H1 (cell line): ENCODE results near the gene RALA. TPM values are rescaled to one million over a fixed set of nuclear protein-coding genes. Genes with fewer than 3 reads are reported as not detected.

ENCODE experiments used
- CTCF ChIA-PET: fragments of 300-600 bp; sonication (Branson Sonifier 250); formaldehyde crosslinking; loops from one replicate; lab custom pipeline; 2021; ENCODE audit not compliant: partially characterized antibody; lab: Charles Lee
- POLR2A ChIA-PET: fragments of 300-600 bp; sonication (Branson Sonifier 250); formaldehyde crosslinking; loops from one replicate; lab custom pipeline; 2021; ENCODE audit warnings: inconsistent platforms; ENCODE audit not compliant: partially characterized antibody; lab: Charles Lee
- DNase-seq, 2 experiments: peaks; one replicate each; pipeline versions ENCODE4 v3.0.0 to v3.0.0-alpha.2; 2010 to 2022; ENCODE audit warnings: low spot score in 2 of 2, low read depth in 1 of 2, mixed read lengths in 1 of 2
- FAIRE-seq: peaks from 2 replicates; lab custom pipeline; 2011; peaks lifted over from hg19 to GRCh38; lab: Jason Lieb, UNC
- H2AFZ ChIP-seq: 2 replicates; pipeline ENCODE4 v1.8.1; 2012; ENCODE audit warnings: low read length, inconsistent platforms
- H2AK5ac ChIP-seq: 2 replicates; pipeline ENCODE4 v1.6.1; 2013; ENCODE audit warnings: low read depth, low read length
- H2BK120ac ChIP-seq: replicated peaks from 2 replicates; pipeline ENCODE3; 2013; ENCODE audit warnings: low read depth, low read length, inconsistent platforms
- H2BK12ac ChIP-seq: 2 replicates; pipeline ENCODE4 v1.6.1; 2013; ENCODE audit warnings: low read depth, low read length
- H2BK15ac ChIP-seq: 2 replicates; pipeline ENCODE4 v1.6.1; 2013; ENCODE audit warnings: low read length
- H2BK20ac ChIP-seq: 2 replicates; pipeline ENCODE4 v1.6.1; 2013; ENCODE audit warnings: low read length
- H2BK5ac ChIP-seq: 2 replicates; pipeline ENCODE4 v1.6.1; 2013; ENCODE audit warnings: low read depth, low read length
- H3K14ac ChIP-seq: 2 replicates; pipeline ENCODE4 v1.6.1; 2013; ENCODE audit warnings: inconsistent platforms; ENCODE audit not compliant: insufficient read length
- H3K18ac ChIP-seq: 2 replicates; pipeline ENCODE4 v1.6.1; 2013; ENCODE audit warnings: low read length; ENCODE audit errors: extremely low read depth
- H3K23ac ChIP-seq: 2 replicates; pipeline ENCODE4 v1.6.1; 2013; ENCODE audit warnings: inconsistent platforms; ENCODE audit not compliant: insufficient read length
- H3K23me2 ChIP-seq: 2 replicates; pipeline ENCODE4 v1.6.1; 2013; ENCODE audit warnings: low read depth, low read length
- H3K27ac ChIP-seq: 2 replicates; pipeline ENCODE4 v1.6.1; 2011; ENCODE audit warnings: low read depth, low read length, inconsistent platforms
- H3K27me3 ChIP-seq, 4 experiments: replicated peaks in 1 of 4; 1 replicate in 1 of 4; 2 replicates in 3 of 4; pipeline versions ENCODE4 v1.6.1 to v1.8.1; 2011 to 2013; ENCODE audit warnings: low read length in 3 of 4, mild to moderate bottlenecking in 3 of 4, inconsistent platforms in 2 of 4, mixed read lengths in 2 of 4, moderate library complexity in 1 of 4; ENCODE audit not compliant: control insufficient read depth in 3 of 4, insufficient read depth in 3 of 4; ENCODE audit errors: extremely low read depth in 1 of 4
- H3K36me3 ChIP-seq, 4 experiments: 2 replicates each; pipeline versions ENCODE4 v1.6.1 to v1.8.1; 2011 to 2013; ENCODE audit warnings: mild to moderate bottlenecking in 4 of 4, low read length in 3 of 4, moderate library complexity in 2 of 4, control low read depth in 1 of 4, inconsistent platforms in 1 of 4; ENCODE audit not compliant: insufficient read depth in 4 of 4, control insufficient read depth in 2 of 4
- H3K4ac ChIP-seq: replicated peaks from 2 replicates; pipeline ENCODE3; 2013; ENCODE audit warnings: low read length, low read depth, mixed read lengths, inconsistent platforms; ENCODE audit not compliant: insufficient read length
- H3K4me1 ChIP-seq, 4 experiments: replicated peaks in 1 of 4; 1 replicate in 1 of 4; 2 replicates in 3 of 4; pipeline versions ENCODE4 v1.6.1 to v1.8.1; 2011 to 2013; ENCODE audit warnings: low read length in 3 of 4, inconsistent platforms in 2 of 4, mixed read lengths in 1 of 4; ENCODE audit not compliant: insufficient read depth in 4 of 4, control insufficient read depth in 3 of 4
- H3K4me2 ChIP-seq, 2 experiments: 2 replicates each; pipeline versions ENCODE4 v1.6.1 to v1.8.1; 2011 to 2013; ENCODE audit warnings: low read depth in 2 of 2, low read length in 2 of 2, control low read depth in 1 of 2, inconsistent platforms in 1 of 2, mild to moderate bottlenecking in 1 of 2; ENCODE audit not compliant: insufficient read depth in 1 of 2
- H3K4me3 ChIP-seq, 4 experiments: fragments of 200-600, 300-600 bp in 1 of 4; sonication (generic), shearing (Covaris generic), sonication (Bioruptor Twin) in 1 of 4; 2 replicates each; pipeline versions ENCODE4 v1.5.1 to v1.8.1; 2011 to 2016; ENCODE audit warnings: low read length in 4 of 4, low read depth in 3 of 4, control low read depth in 2 of 4, inconsistent platforms in 2 of 4, mild to moderate bottlenecking in 2 of 4, mixed read lengths in 1 of 4, moderate library complexity in 1 of 4; ENCODE audit not compliant: insufficient read depth in 2 of 4; ENCODE audit errors: extremely low read depth in 1 of 4
- H3K56ac ChIP-seq: replicated peaks from 2 replicates; pipeline ENCODE3; 2013; ENCODE audit warnings: low read depth, mild to moderate bottlenecking, mixed read lengths, low read length, inconsistent platforms; ENCODE audit not compliant: insufficient read length
- H3K79me1 ChIP-seq: 2 replicates; pipeline ENCODE4 v1.6.1; 2013; ENCODE audit warnings: low read depth, low read length, control low read depth
- H3K79me2 ChIP-seq, 2 experiments: 2 replicates each; pipeline versions ENCODE4 v1.6.1 to v1.8.1; 2012 to 2013; ENCODE audit warnings: low read length in 2 of 2, mild to moderate bottlenecking in 2 of 2, inconsistent platforms in 1 of 2; ENCODE audit not compliant: insufficient read depth in 2 of 2, control insufficient read depth in 1 of 2
- H3K9ac ChIP-seq, 4 experiments: replicated peaks in 1 of 4; 1 replicate in 1 of 4; 2 replicates in 3 of 4; pipeline versions ENCODE4 v1.6.1 to v1.8.1; 2011 to 2013; ENCODE audit warnings: low read depth in 3 of 4, low read length in 3 of 4, control low read depth in 2 of 4, mild to moderate bottlenecking in 2 of 4, moderate library complexity in 2 of 4, inconsistent platforms in 1 of 4; ENCODE audit errors: extremely low read depth in 1 of 4
- H3K9me3 ChIP-seq, 2 experiments: 2 replicates each; pipeline versions ENCODE4 v1.6.1 to v1.8.1; 2012 to 2013; ENCODE audit warnings: mild to moderate bottlenecking in 2 of 2, moderate library complexity in 2 of 2, control low read depth in 1 of 2, inconsistent platforms in 1 of 2, low read depth in 1 of 2, low read length in 1 of 2, mixed read lengths in 1 of 2; ENCODE audit not compliant: insufficient read depth in 2 of 2
- H4K20me1 ChIP-seq, 2 experiments: replicated peaks in 1 of 2; 2 replicates each; pipeline versions ENCODE3 to v1.8.1; 2011 to 2013; ENCODE audit warnings: inconsistent platforms in 2 of 2, low read length in 2 of 2, mild to moderate bottlenecking in 1 of 2; ENCODE audit not compliant: insufficient read depth in 2 of 2, control insufficient read depth in 1 of 2
- H4K5ac ChIP-seq: 2 replicates; pipeline ENCODE4 v1.6.1; 2013; ENCODE audit warnings: low read length, low read depth, mixed read lengths, inconsistent platforms; ENCODE audit not compliant: insufficient read length
- H4K8ac ChIP-seq: 2 replicates; pipeline ENCODE4 v1.8.0; 2013; ENCODE audit warnings: mild to moderate bottlenecking, moderate library complexity, low read length, inconsistent platforms; ENCODE audit not compliant: insufficient read depth; ENCODE audit errors: extremely low read depth
- H4K91ac ChIP-seq: replicated peaks from 2 replicates; pipeline ENCODE3; 2013; ENCODE audit warnings: low read length, mixed read lengths, inconsistent platforms; ENCODE audit not compliant: insufficient read length
- CEBPB ChIP-seq: IDR thresholded peaks from 2 replicates; pipeline ENCODE4 v1.6.1; 2012; ENCODE audit warnings: low read depth, low read length
- CHD1 ChIP-seq: IDR thresholded peaks from 2 replicates; pipeline ENCODE4 v1.6.1; 2012; ENCODE audit warnings: low read depth, low read length, improper control_type of control experiment
- MAFK ChIP-seq: IDR thresholded peaks from 2 replicates; pipeline ENCODE4 v1.6.1; 2012; ENCODE audit warnings: low read depth, mild to moderate bottlenecking, improper control_type of control experiment, low read length
- POLR2A ChIP-seq, 2 experiments: IDR thresholded peaks; 1 replicate in 1 of 2; 2 replicates in 1 of 2; pipeline ENCODE4 v1.6.1; 2011; ENCODE audit warnings: low read depth in 2 of 2, low read length in 2 of 2, mild to moderate bottlenecking in 2 of 2; ENCODE audit errors: control extremely low read depth in 1 of 2
- SAP30 ChIP-seq: fragments of 300-600 bp; sonication (generic); IDR thresholded peaks from 2 replicates; pipeline ENCODE4 v1.7.1; 2012; ENCODE audit warnings: low read length, moderate library complexity, mild to moderate bottlenecking, inconsistent platforms; ENCODE audit not compliant: insufficient read depth, insufficient replicate concordance
- SIRT6 ChIP-seq: IDR thresholded peaks from one replicate; pipeline ENCODE4 v1.7.1; 2012; ENCODE audit warnings: low read length, inconsistent platforms
- SP2 ChIP-seq: IDR thresholded peaks from 2 replicates; pipeline ENCODE4 v1.6.1; 2012; ENCODE audit warnings: mild to moderate bottlenecking, low read length, inconsistent platforms
- SP4 ChIP-seq: IDR thresholded peaks from 2 replicates; pipeline ENCODE4 v1.6.1; 2012; ENCODE audit warnings: low read length, inconsistent platforms
- SRF ChIP-seq: IDR thresholded peaks from 2 replicates; pipeline ENCODE4 v1.6.1; 2011; ENCODE audit warnings: mild to moderate bottlenecking, low read depth, low read length, moderate library complexity
- SUZ12 ChIP-seq: fragments of 200-600 bp; sonication (generic); IDR thresholded peaks from 2 replicates; pipeline ENCODE4 v1.6.1; 2012; ENCODE audit warnings: mild to moderate bottlenecking, inconsistent platforms, low read length, moderate library complexity, mixed read lengths
- WGBS, 2 experiments: shearing (Covaris generic) in 1 of 2; methylation state at CpG; one replicate each; pipeline versions ENCODE4 v1.1.6 to v1.1.7; 2013 to 2015; ENCODE audit warnings: low lambda C conversion rate in 2 of 2, mixed read lengths in 2 of 2, inconsistent platforms in 1 of 2, low coverage in 1 of 2, missing lambda C conversion rate in 1 of 2; ENCODE audit not compliant: insufficient replicate concordance in 2 of 2, insufficient coverage in 1 of 2, insufficient read length in 1 of 2; ENCODE audit errors: extremely low coverage in 1 of 2, missing lambda C conversion rate in 1 of 2; 5-methylcytosine and 5-hydroxymethylcytosine counted together
- polyA plus RNA-seq, 7 experiments: library from polyadenylated mRNA; depleted of rRNA in 3 of 7; stranded (reverse) in 5 of 7; unstranded in 2 of 7; fragments of >200 nt in 5 of 7; fragments of 200-250 nt in 2 of 7; gene quantifications; 1 replicate in 5 of 7; 2 replicates in 1 of 7; 4 replicates in 1 of 7; pipeline versions ENCODE4 v1.2.1 to v1.2.3, GENCODE V29; 2011 to 2013; ENCODE audit warnings: missing spikeins in 2 of 7, mixed read lengths in 2 of 7
- total RNA-seq: library from RNA; stranded (reverse); fragmentation: NEBNext Ultra II Directional; extraction: Animal tissue kit (Norgen Biotek cat#: 25700); gene quantifications from 2 replicates; pipeline ENCODE4 v1.2.1, GENCODE V29; 2021
- TF ChIP-seq, protein P1 (sequence below): IDR thresholded peaks from 2 replicates; pipeline ENCODE4 v1.6.1; 2011; ENCODE audit warnings: low read length, improper control_type of control experiment
- TF ChIP-seq, protein P2 (sequence below), 3 experiments: IDR thresholded peaks; 1 replicate in 2 of 3; 2 replicates in 1 of 3; pipeline versions ENCODE4 v1.5.1 to v1.6.1; 2011; ENCODE audit warnings: low read length in 3 of 3, mild to moderate bottlenecking in 3 of 3, inconsistent platforms in 2 of 3, low read depth in 1 of 3, moderate library complexity in 1 of 3; ENCODE audit not compliant: insufficient read depth in 1 of 3; ENCODE audit errors: control extremely low read depth in 1 of 3

The RALA gene
- total and polyA plus RNA-seq, 2 of the 8 experiments (the other 6 are each of a cell fraction or from before 2014, with no cell fraction given), result 24.1 to 72.8 TPM

DNA sequence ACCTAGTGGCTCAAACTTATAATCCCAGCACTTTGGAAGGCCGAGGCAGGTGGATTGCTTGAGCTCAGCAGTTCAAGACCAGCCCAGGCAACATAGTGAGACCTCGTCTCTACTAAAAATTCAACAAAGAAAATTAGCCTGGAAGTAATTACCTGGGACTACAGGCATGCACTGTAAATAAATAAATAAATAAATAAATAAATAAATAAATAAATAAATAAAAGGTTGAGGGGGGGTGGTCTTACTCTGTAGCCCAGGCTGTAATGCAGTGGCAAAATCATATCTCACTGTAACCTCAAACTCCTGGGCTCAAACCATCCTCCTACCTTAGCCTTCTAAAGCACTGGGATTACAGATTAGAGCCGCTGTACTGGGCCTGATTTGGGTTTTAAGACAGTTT, 50.5 kb downstream of the RALA start:
- Histone ChIP-seq H3K14ac (no peak overlapping the region), H3K36me3 (no peaks in the 10 kb centered on the region), H3K27ac (no peak overlapping the region), H3K4me2 (no peak overlapping the region), H3K23ac (no peak overlapping the region), H2BK20ac (no peak overlapping the region), H2BK120ac (no peak overlapping the region), H3K9ac (no peak overlapping the region), H3K4me3 (no peak overlapping the region), H3K79me1 (no peaks in the 10 kb centered on the region; the same call in 1 of the 2 replicates), H2AFZ (no peak overlapping the region), H3K18ac (no peak overlapping the region), H2BK15ac (no peak overlapping the region), H3K23me2 (no peaks in the 10 kb centered on the region), H3K9me3 (peaks cover 0 to 3% of the 10 kb centered on the region in 2 experiments; a peak in 1 of 4 replicates), H2AK5ac (no peak overlapping the region), H4K5ac (no peak overlapping the region), H3K56ac (no peak overlapping the region), H3K79me2 (peaks cover 0 to 48% of the 10 kb centered on the region in 2 experiments; a peak in 2 of 4 replicates), H4K8ac (no peak overlapping the region), H4K91ac (no peak overlapping the region), H2BK12ac (no peak overlapping the region), H3K27me3 (no peaks in the 10 kb centered on the region), H4K20me1 (no peaks in the 10 kb centered on the region), H3K4ac (no peak overlapping the region), H2BK5ac (no peak overlapping the region), H3K4me1 (no peaks in the 10 kb centered on the region)
- 98% methylated on average over 3 of the region's 3 CpGs; no CpG with 5 or more reads in 1 of the 2 experiments for WGBS, 2 experiments
- CTCF ChIA-PET, result interaction anchor here (0.9 kb wide), 1 partner anchor 52 kb away, joined by 3 read pairs; no protein-coding TSS in a partner anchor
- POLR2A ChIA-PET, result no interaction called here
- no peak for DNase-seq
- no peak for FAIRE-seq
- no peak for TF ChIP-seq SIRT6
- TF ChIP-seq, protein P1, sequence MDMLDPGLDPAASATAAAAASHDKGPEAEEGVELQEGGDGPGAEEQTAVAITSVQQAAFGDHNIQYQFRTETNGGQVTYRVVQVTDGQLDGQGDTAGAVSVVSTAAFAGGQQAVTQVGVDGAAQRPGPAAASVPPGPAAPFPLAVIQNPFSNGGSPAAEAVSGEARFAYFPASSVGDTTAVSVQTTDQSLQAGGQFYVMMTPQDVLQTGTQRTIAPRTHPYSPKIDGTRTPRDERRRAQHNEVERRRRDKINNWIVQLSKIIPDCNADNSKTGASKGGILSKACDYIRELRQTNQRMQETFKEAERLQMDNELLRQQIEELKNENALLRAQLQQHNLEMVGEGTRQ, result no peak
- no peak for TF ChIP-seq SP4
- TF ChIP-seq, protein P2, sequence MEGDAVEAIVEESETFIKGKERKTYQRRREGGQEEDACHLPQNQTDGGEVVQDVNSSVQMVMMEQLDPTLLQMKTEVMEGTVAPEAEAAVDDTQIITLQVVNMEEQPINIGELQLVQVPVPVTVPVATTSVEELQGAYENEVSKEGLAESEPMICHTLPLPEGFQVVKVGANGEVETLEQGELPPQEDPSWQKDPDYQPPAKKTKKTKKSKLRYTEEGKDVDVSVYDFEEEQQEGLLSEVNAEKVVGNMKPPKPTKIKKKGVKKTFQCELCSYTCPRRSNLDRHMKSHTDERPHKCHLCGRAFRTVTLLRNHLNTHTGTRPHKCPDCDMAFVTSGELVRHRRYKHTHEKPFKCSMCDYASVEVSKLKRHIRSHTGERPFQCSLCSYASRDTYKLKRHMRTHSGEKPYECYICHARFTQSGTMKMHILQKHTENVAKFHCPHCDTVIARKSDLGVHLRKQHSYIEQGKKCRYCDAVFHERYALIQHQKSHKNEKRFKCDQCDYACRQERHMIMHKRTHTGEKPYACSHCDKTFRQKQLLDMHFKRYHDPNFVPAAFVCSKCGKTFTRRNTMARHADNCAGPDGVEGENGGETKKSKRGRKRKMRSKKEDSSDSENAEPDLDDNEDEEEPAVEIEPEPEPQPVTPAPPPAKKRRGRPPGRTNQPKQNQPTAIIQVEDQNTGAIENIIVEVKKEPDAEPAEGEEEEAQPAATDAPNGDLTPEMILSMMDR (IDR thresholded peaks at IDR 0.05; ENCODE audit: control extremely low read depth in 1 of 3, insufficient read depth in 1 of 3, low read depth in 1 of 3, low read length in 3 of 3), result no peak
- TF ChIP-seq SRF, result no peak
- no peak for TF ChIP-seq MAFK
- TF ChIP-seq POLR2A (IDR thresholded peaks at IDR 0.05; ENCODE audit: control extremely low read depth in 1 of 2, low read depth in 2 of 2, low read length in 2 of 2), result no peak
- no peak for TF ChIP-seq CHD1
- TF ChIP-seq SAP30, result no peak
- no peak for TF ChIP-seq SUZ12
- no peak for TF ChIP-seq CEBPB
- TF ChIP-seq SP2, result no peak
